Stimulated activated CD4-positive, alpha-beta T cell treated with anti-CD3 and anti-CD28 coated beads, TNF-alpha, amount 100 ng/mL, for 1 hour (primary cell): ENCODE measurements around the gene FAM185A.
"Not testable (repeated sequence)": the region's sequence is repeated elsewhere in the genome, so short reads cannot be mapped to it uniquely, and the experiment has no call there.

Experiments used
- DNase-seq, 3 donors: peaks; one replicate each; pipeline ENCODE4 v3.0.0-alpha.2; 2020; ENCODE audit warnings: low read depth in 3 of 3, low spot score in 1 of 3

FAM185A gene

GRCh38 chr7:102748605-102749444, at the start of gene FAM185A:
FAM185A (plus strand) TSS chr7:102748999; CDS start chr7:102749208, 209 bp downstream.
- peak; percentile 76 to 89 (median 85) for DNase-seq

- DNase-seq, result not testable (repeated sequence)
Observed at GRCh38 chr7:102713011-102713690, 35.6 kb upstream of the FAM185A start.

GRCh38 chr7:102713691-102714080, 35.1 kb upstream of the FAM185A start:
- DNase-seq, result not testable (repeated sequence)

GRCh38 chr7:102714774-102715522, 33.9 kb upstream of the FAM185A start:
- not testable (repeated sequence) for DNase-seq

GRCh38 chr7:102715718-102716117, 33.1 kb upstream of the FAM185A start:
- not testable (repeated sequence) for DNase-seq

GRCh38 chr7:102718491-102718890, 30.3 kb upstream of the FAM185A start:
- not testable (repeated sequence) for DNase-seq

- not testable (repeated sequence) for DNase-seq
Observed at GRCh38 chr7:102726170-102726569, 22.6 kb upstream of the FAM185A start.

GRCh38 chr7:102729670-102730069, 19.1 kb upstream of the FAM185A start:
- DNase-seq, result not testable (repeated sequence)

- DNase-seq, result not testable (repeated sequence)
Observed at GRCh38 chr7:102730431-102730830, 18.4 kb upstream of the FAM185A start.

GRCh38 chr7:102742002-102742771, 6.6 kb upstream of the FAM185A start:
- not testable (repeated sequence) for DNase-seq

GRCh38 chr7:102743861-102744260, 4.9 kb upstream of the FAM185A start:
- not testable (repeated sequence) for DNase-seq

GRCh38 chr7:102745494-102746288, 3.1 kb upstream of the FAM185A start:
- DNase-seq, result not testable (repeated sequence)

GRCh38 chr7:102749445-102749786, 617 bp downstream of the FAM185A start:
- not testable (repeated sequence) for DNase-seq

- not testable (repeated sequence) for DNase-seq
Observed at GRCh38 chr7:102758227-102758626, 9.4 kb downstream of the FAM185A start.

GRCh38 chr7:102759934-102760333, 11.1 kb downstream of the FAM185A start:
- DNase-seq, result not testable (repeated sequence)

- not testable (repeated sequence) for DNase-seq
Observed at GRCh38 chr7:102761234-102761633, 12.4 kb downstream of the FAM185A start.

GRCh38 chr7:102763295-102763905, 14.6 kb downstream of the FAM185A start:
- not testable (repeated sequence) for DNase-seq

GRCh38 chr7:102769657-102770192, 20.9 kb downstream of the FAM185A start:
- not testable (repeated sequence) for DNase-seq

GRCh38 chr7:102770467-102770866, 21.7 kb downstream of the FAM185A start:
- not testable (repeated sequence) for DNase-seq
